Suprapubic skin (tissue), 4 donors: ENCODE data around the gene MFAP3. TPM values are rescaled to one million over a fixed set of nuclear protein-coding genes. Genes with fewer than 3 reads are reported as not detected.
"Not testable (repeated sequence)": the region's sequence is repeated elsewhere in the genome, so short reads cannot be mapped to it uniquely, and the experiment has no call there.

Experiments
- DNase-seq, 2 donors: peaks; one replicate each; pipeline ENCODE4 v3.0.0-alpha.2; 2019; ENCODE audit warnings: low spot score in 2 of 2
- H3K27ac ChIP-seq: fragments of 200-600 bp; sonication (generic); one replicate; pipeline ENCODE4 v1.5.1; 2019
- H3K27me3 ChIP-seq: fragments of 200-600 bp; sonication (generic); one replicate; pipeline ENCODE4 v1.5.1; 2019
- H3K36me3 ChIP-seq: fragments of 200-600 bp; sonication (generic); one replicate; pipeline ENCODE4 v1.5.1; 2019
- H3K4me1 ChIP-seq: fragments of 200-600 bp; sonication (generic); one replicate; pipeline ENCODE4 v1.5.1; 2019
- H3K4me3 ChIP-seq: fragments of 200-600 bp; sonication (generic); one replicate; pipeline ENCODE4 v1.5.1; 2019; ENCODE audit warnings: mild to moderate bottlenecking
- H3K9me3 ChIP-seq: fragments of 200-600 bp; sonication (generic); one replicate; pipeline ENCODE4 v1.5.1; 2019
- EP300 ChIP-seq: sonication (generic); formaldehyde crosslinking; IDR thresholded peaks from one replicate; pipeline ENCODE4 v1.6.1; 2017; ENCODE audit warnings: antibody characterized with exemption
- POLR2A ChIP-seq, 2 donors: fragments of 450-650 bp; IDR thresholded peaks; one replicate each; pipeline ENCODE4 v1.6.1; 2017; ENCODE audit warnings: antibody characterized with exemption in 2 of 2, mild to moderate bottlenecking in 2 of 2, moderate library complexity in 2 of 2
- POLR2AphosphoS5 ChIP-seq, 3 donors: sonication (generic); formaldehyde crosslinking; IDR thresholded peaks; one replicate each; pipeline ENCODE4 v1.6.1; 2017; ENCODE audit warnings: antibody characterized with exemption in 3 of 3
- WGBS: methylation state at CpG from one replicate; pipeline ENCODE4 v1.1.5; 2018; 5-methylcytosine and 5-hydroxymethylcytosine counted together
- total RNA-seq, 4 donors: library from RNA; depleted of rRNA; stranded (reverse); fragments of >200 nt; gene quantifications; one replicate each; pipeline ENCODE4 v1.1.0, GENCODE V29; 2016
- TF ChIP-seq, protein P1 (sequence below), 2 donors: fragments of 200-600 bp in 1 of 2; fragments of 450-650 bp in 1 of 2; sonication (generic) in 1 of 2; IDR thresholded peaks; one replicate each; pipeline ENCODE4 v1.5.1; 2016 to 2019; ENCODE audit warnings: antibody characterized with exemption in 2 of 2, mild to moderate bottlenecking in 1 of 2, moderate library complexity in 1 of 2

The MFAP3 gene
- total RNA-seq, 4 donors from 2014 or later, result 32.9 to 48.4 (median 39.9) TPM

DNA sequence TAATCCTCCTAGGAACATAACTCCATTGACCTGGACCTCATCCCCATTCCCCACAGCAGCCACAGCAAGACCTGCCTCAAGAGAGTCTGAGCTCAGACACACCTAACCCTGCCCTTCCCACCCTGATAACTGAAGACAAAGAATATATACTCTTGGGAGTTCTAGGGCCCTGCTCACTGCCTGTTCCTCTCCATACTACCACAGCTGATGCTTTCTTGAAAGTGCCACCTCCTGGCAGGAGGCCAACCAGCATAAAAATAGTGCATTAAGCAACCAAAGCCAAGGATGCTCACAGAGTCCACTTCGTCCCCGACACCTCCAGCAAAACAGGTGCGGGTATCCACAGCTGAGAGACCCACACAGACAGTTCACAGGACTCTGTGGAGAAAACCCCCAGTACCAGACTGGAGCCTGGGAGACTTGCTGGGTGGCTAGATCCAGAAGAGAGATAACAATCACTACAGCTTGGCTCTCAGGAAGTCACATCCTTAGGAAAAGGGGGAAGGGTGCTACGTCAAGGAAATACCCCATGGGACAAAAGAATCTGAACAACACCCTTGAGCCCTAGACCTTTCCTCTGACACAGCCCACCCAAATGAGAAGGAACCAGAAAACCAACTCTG, 23.6 kb upstream of the MFAP3 start:
- peaks cover 39% of the 10 kb centered on the region for H3K36me3 ChIP-seq
- H3K27me3 ChIP-seq, result no peaks in the 10 kb centered on the region
- TF ChIP-seq EP300 (no peak), POLR2A (IDR thresholded peaks at IDR 0.05) (no peak), POLR2AphosphoS5 (IDR thresholded peaks at IDR 0.05) (no peak)
- TF ChIP-seq, protein P1, sequence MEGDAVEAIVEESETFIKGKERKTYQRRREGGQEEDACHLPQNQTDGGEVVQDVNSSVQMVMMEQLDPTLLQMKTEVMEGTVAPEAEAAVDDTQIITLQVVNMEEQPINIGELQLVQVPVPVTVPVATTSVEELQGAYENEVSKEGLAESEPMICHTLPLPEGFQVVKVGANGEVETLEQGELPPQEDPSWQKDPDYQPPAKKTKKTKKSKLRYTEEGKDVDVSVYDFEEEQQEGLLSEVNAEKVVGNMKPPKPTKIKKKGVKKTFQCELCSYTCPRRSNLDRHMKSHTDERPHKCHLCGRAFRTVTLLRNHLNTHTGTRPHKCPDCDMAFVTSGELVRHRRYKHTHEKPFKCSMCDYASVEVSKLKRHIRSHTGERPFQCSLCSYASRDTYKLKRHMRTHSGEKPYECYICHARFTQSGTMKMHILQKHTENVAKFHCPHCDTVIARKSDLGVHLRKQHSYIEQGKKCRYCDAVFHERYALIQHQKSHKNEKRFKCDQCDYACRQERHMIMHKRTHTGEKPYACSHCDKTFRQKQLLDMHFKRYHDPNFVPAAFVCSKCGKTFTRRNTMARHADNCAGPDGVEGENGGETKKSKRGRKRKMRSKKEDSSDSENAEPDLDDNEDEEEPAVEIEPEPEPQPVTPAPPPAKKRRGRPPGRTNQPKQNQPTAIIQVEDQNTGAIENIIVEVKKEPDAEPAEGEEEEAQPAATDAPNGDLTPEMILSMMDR (IDR thresholded peaks at IDR 0.05), result no peak
- no peak overlapping the region for H3K4me3 ChIP-seq
- H3K4me1 ChIP-seq, result no peaks in the 10 kb centered on the region
- WGBS, result 96% methylated on average over 2 of the region's 4 CpGs
- no peak overlapping the region for H3K27ac ChIP-seq
- DNase-seq, result no peak
- no peaks in the 10 kb centered on the region for H3K9me3 ChIP-seq

DNA sequence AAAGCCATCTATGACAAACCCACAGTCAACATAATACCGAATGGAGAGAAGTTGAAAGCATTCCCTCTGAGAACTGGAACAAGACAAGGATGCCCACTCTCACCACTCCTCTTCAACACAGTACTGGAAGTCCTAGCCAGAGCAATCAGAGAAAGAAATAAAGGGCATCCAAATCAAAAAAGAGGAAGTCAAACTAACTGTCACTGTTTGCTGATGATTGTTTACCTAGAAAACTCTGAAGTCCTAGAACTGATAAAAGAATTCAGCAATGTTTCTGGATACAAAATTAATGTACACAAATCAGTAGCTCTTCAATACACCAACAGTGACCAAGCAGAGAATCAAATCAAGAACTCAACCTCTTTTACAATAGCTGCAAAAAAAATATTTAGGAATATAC, 19.8 kb upstream of the MFAP3 start:
- not testable (repeated sequence) for H3K4me1 ChIP-seq, H3K27ac ChIP-seq, H3K27me3 ChIP-seq, H3K9me3 ChIP-seq, DNase-seq, H3K4me3 ChIP-seq
- 96% methylated on average over 1 of the region's 1 CpG for WGBS
- H3K36me3 ChIP-seq, result peaks cover 38% of the 10 kb centered on the region

DNA sequence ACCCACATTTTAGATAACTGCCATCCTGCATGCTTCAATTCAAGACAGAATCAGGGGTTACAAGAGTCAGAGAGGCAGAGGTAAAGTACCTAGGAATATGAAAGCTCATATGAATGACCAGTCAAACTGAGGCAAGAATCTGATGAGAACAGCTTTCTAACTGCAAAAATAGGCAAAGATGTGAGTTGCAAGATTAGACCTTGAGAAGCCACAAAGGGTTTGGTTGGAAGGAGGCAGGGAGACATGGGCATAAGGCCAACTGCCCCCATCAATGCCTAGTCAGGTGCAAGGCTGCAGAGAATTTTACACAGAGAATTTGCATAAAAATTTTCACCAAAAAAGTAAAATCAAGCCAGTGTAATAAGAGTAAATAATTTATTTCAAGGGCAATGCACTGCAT, 12.8 kb upstream of the MFAP3 start:
- Histone ChIP-seq H3K4me1 (no peaks in the 10 kb centered on the region), H3K27me3 (no peaks in the 10 kb centered on the region), H3K27ac (no peak overlapping the region), H3K4me3 (no peak overlapping the region), H3K9me3 (no peaks in the 10 kb centered on the region), H3K36me3 (peaks cover 48% of the 10 kb centered on the region)
- no peak for DNase-seq
- TF ChIP-seq POLR2AphosphoS5 (IDR thresholded peaks at IDR 0.05) (no peak), EP300 (no peak), POLR2A (IDR thresholded peaks at IDR 0.05) (no peak)

DNA sequence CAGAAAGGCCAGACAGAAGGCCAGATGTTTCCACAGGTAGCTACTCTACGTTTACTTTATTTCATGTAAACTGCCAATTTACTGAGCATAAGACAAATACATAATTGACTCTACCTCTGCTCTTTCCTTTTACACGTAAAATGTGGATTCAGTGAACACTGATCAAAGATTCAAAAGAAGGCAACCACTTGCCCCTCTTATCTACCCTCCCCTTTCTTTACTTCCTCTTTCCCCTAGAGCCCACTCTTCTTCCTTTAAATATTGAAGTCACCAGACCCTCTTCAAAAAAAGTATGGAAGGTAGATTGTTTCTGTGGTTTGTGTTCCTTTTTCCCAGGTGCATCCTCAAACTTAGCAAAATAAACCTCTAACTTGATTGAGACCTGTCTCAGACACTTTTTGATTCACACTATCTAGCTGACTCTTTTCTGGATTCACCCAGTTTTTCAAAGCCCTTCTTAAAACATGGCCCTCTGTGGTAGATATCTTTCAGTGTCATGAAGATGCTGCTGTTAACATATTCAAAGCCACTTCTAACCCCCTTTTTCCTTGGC, 6.8 kb upstream of the MFAP3 start:
- no peak for TF ChIP-seq EP300
- TF ChIP-seq POLR2A (IDR thresholded peaks at IDR 0.05), result no peak
- no peak for TF ChIP-seq POLR2AphosphoS5 (IDR thresholded peaks at IDR 0.05)
- TF ChIP-seq, protein P1 (IDR thresholded peaks at IDR 0.05), result no peak
- Histone ChIP-seq H3K27ac (no peak overlapping the region), H3K36me3 (peaks cover 34% of the 10 kb centered on the region), H3K9me3 (no peaks in the 10 kb centered on the region), H3K4me3 (no peak overlapping the region), H3K27me3 (no peaks in the 10 kb centered on the region), H3K4me1 (peaks cover 3% of the 10 kb centered on the region)
- 82% methylated on average over 2 of the region's 2 CpGs for WGBS
- DNase-seq, result no peak

DNA sequence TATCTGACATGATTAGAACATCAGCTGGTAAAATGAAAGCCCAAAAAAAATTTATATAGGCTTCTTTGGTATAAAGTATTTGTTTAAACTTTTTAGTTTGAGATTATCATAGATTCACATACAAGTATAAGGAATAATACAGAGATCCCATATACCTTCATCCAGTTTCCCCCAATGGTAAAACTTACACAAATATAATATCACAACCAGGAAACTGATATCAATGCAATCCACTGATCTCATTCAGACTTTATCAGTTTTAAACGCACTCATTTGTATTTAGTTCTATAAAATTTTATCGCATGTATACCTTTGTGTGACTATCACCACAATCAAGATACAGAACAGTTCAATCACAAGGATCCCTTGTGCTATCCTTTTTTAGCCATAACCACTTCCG, 3.8 kb upstream of the MFAP3 start:
- Histone ChIP-seq H3K9me3 (no peaks in the 10 kb centered on the region), H3K4me3 (no peak overlapping the region), H3K27ac (no peak overlapping the region), H3K36me3 (peaks cover 10% of the 10 kb centered on the region), H3K27me3 (no peaks in the 10 kb centered on the region), H3K4me1 (peaks cover 22% of the 10 kb centered on the region)
- DNase-seq, result no peak
- TF ChIP-seq POLR2AphosphoS5 (IDR thresholded peaks at IDR 0.05) (no peak), POLR2A (IDR thresholded peaks at IDR 0.05) (no peak), EP300 (no peak)
- TF ChIP-seq, protein P1 (IDR thresholded peaks at IDR 0.05), result no peak
- 94% methylated on average over 3 of the region's 3 CpGs for WGBS

DNA sequence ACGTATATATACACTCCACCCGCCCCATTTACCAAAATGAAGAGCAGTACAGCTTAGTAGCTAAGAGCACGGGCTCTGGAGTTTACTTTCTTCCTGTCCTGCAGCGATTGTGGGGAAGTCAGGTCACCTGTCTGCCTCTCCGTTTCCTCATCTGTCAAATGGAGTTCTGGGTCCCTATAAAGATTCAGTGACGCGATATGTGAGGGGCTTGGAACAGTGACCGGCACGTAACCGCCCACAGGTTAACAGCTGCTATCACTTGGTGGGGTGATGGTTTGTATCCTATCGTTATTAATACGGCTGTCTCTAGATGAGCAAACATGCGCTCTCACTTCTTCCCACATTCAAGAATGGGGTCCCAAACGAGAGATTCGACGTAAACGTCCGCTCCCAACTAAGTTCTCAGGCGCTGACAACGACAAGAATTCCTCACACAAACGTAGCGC, 483 bp upstream of the MFAP3 start:
- TF ChIP-seq POLR2A (IDR thresholded peaks at IDR 0.05) (no peak), POLR2AphosphoS5 (IDR thresholded peaks at IDR 0.05) (no peak), EP300 (no peak)
- TF ChIP-seq, protein P1 (IDR thresholded peaks at IDR 0.05), result no peak
- no peak for DNase-seq
- Histone ChIP-seq H3K9me3 (no peaks in the 10 kb centered on the region), H3K4me3 (peak overlapping the region; percentile 56), H3K36me3 (no peaks in the 10 kb centered on the region), H3K27me3 (no peaks in the 10 kb centered on the region), H3K4me1 (peaks cover 41% of the 10 kb centered on the region), H3K27ac (peak overlapping the region; percentile 85)
- WGBS, result under 1% methylated on average over 16 of the region's 22 CpGs
